ENCODE results near the gene LRP5.
"Not testable (repeated sequence)": the region's sequence is repeated elsewhere in the genome, so short reads cannot be mapped to it uniquely, and the experiment has no call there.

Gene LRP5

DNA sequence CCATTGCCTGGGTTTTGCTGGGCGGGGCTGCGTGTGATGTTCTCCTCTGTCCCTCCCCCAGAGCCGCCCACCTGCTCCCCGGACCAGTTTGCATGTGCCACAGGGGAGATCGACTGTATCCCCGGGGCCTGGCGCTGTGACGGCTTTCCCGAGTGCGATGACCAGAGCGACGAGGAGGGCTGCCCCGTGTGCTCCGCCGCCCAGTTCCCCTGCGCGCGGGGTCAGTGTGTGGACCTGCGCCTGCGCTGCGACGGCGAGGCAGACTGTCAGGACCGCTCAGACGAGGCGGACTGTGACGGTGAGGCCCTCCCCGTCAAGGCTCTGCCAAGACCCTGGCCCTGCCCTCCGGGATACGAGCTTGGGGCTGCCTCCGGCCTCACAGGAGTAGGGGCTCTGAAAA is 121.2 kb downstream of the LRP5 start:
- H3K79me2 ChIP-seq = no peaks in the 10 kb centered on the region
- H3K9ac ChIP-seq = no peak overlapping the region
- no peak overlapping the region for H3K4me2 ChIP-seq (ENCODE audit: low read length)
- no peak overlapping the region for H3K27ac ChIP-seq
- no peak overlapping the region for H2AFZ ChIP-seq
- no peaks in the 10 kb centered on the region for H3K9me3 ChIP-seq (ENCODE audit: control insufficient read depth, low read length)
- H3K27me3 ChIP-seq (ENCODE audit: control insufficient read depth, insufficient read depth, low read length) = no peaks in the 10 kb centered on the region
- H3K36me3 ChIP-seq (ENCODE audit: control insufficient read depth, insufficient read depth, low read length) = no peaks in the 10 kb centered on the region
- no peaks in the 10 kb centered on the region for H3K4me1 ChIP-seq
- no peak overlapping the region for H3K4me3 ChIP-seq (ENCODE audit: low read depth, low read length)
- TF ChIP-seq CTCF (IDR thresholded peaks at IDR 0.05) = no peak

GRCh38 chr11:68434159-68434558 is 121.8 kb downstream of the LRP5 start:
- H3K27me3 ChIP-seq (ENCODE audit: control insufficient read depth, insufficient read depth, low read length) = not testable (repeated sequence)

GRCh38 chr11:68436162-68436888 is 123.9 kb downstream of the LRP5 start:
- Histone ChIP-seq H3K4me2 (ENCODE audit: low read length) (no peak overlapping the region), H3K9me3 (ENCODE audit: control insufficient read depth, low read length) (no peaks in the 10 kb centered on the region), H3K9ac (no peak overlapping the region), H2AFZ (no peak overlapping the region), H3K36me3 (ENCODE audit: control insufficient read depth, insufficient read depth, low read length) (no peaks in the 10 kb centered on the region), H3K4me3 (ENCODE audit: low read depth, low read length) (no peak overlapping the region), H3K27me3 (ENCODE audit: control insufficient read depth, insufficient read depth, low read length) (no peaks in the 10 kb centered on the region), H3K4me1 (no peaks in the 10 kb centered on the region), H3K27ac (no peak overlapping the region), H3K79me2 (no peaks in the 10 kb centered on the region)
- TF ChIP-seq CTCF (IDR thresholded peaks at IDR 0.05) = no peak

More at GRCh38 chr11:68434159-68434558, 121.8 kb downstream of the LRP5 start:
- H3K9me3 ChIP-seq (ENCODE audit: control insufficient read depth, low read length); H3K9ac ChIP-seq; H3K4me1 ChIP-seq; H3K4me2 ChIP-seq (ENCODE audit: low read length); H3K27ac ChIP-seq; H2AFZ ChIP-seq; H3K36me3 ChIP-seq (ENCODE audit: control insufficient read depth, insufficient read depth, low read length); H3K4me3 ChIP-seq (ENCODE audit: low read depth, low read length); H3K79me2 ChIP-seq: not testable (repeated sequence)

DNA sequence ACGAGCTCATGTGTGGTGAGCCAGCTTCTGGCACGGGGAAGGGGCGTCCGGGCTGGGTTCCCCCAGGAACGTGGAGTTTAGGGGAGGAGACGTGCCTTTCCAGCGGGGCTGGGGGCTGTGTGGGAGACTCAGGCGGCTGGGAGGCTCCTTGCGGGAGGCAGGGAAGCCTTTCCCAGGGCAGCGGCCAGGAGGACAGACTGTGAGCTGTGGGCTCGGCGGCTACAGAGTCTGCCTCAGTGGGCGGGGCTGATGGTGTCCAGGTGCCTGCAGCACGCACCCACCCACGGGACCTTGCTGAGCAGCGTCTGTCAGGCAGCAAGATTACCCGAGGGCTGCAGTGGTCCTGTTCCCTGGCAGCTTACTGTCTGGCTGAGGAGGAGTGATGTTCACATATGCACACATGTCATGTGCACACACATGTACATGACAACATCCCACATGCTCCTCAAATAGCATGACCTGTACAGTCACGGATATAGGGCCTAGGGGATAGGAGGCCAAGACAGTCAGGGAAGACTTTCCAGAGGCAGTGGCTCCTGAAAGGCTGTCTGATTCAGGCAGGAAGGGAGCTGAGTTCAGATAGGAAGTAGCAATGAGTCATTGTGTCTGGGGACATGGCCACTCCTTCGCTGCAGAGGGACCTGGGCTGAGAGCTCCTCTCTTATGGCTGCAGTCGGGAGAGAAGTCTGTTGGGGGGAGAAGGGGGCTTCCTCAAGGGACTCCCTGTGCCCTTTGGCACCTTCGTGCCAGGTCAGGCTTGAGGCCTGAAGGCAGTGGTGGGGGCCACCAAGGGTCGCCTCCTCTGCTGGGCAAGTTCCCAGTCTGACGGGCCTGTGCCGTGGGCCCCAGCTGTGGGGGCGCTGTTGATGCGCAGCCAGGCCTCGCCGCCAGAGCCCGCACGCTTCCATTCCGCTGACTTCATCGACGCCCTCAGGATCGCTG is 124.9 kb downstream of the LRP5 start:
- Histone ChIP-seq H3K9ac (no peak overlapping the region), H3K4me2 (ENCODE audit: low read length) (no peak overlapping the region), H3K4me3 (ENCODE audit: low read depth, low read length) (no peak overlapping the region), H3K9me3 (ENCODE audit: control insufficient read depth, low read length) (no peaks in the 10 kb centered on the region), H3K79me2 (no peaks in the 10 kb centered on the region), H3K27ac (no peak overlapping the region), H3K36me3 (ENCODE audit: control insufficient read depth, insufficient read depth, low read length) (no peaks in the 10 kb centered on the region), H2AFZ (no peak overlapping the region), H3K4me1 (no peaks in the 10 kb centered on the region), H3K27me3 (ENCODE audit: control insufficient read depth, insufficient read depth, low read length) (no peaks in the 10 kb centered on the region)
- TF ChIP-seq CTCF (IDR thresholded peaks at IDR 0.05) = no peak

GRCh38 chr11:68437927-68438657 is 125.7 kb downstream of the LRP5 start:
- Histone ChIP-seq H3K4me2 (ENCODE audit: low read length) (no peak overlapping the region), H3K79me2 (no peaks in the 10 kb centered on the region), H3K27ac (no peak overlapping the region), H3K36me3 (ENCODE audit: control insufficient read depth, insufficient read depth, low read length) (no peaks in the 10 kb centered on the region), H2AFZ (no peak overlapping the region), H3K27me3 (ENCODE audit: control insufficient read depth, insufficient read depth, low read length) (no peaks in the 10 kb centered on the region), H3K9ac (no peak overlapping the region), H3K4me3 (ENCODE audit: low read depth, low read length) (no peak overlapping the region), H3K4me1 (no peaks in the 10 kb centered on the region), H3K9me3 (ENCODE audit: control insufficient read depth, low read length) (no peaks in the 10 kb centered on the region)
- no peak for TF ChIP-seq CTCF (IDR thresholded peaks at IDR 0.05)
